ENCODE measurements around the gene SPATC1L.
"Not testable (repeated sequence)": the region's sequence is repeated elsewhere in the genome, so short reads cannot be mapped to it uniquely, and the experiment has no call there.

SPATC1L gene

DNA sequence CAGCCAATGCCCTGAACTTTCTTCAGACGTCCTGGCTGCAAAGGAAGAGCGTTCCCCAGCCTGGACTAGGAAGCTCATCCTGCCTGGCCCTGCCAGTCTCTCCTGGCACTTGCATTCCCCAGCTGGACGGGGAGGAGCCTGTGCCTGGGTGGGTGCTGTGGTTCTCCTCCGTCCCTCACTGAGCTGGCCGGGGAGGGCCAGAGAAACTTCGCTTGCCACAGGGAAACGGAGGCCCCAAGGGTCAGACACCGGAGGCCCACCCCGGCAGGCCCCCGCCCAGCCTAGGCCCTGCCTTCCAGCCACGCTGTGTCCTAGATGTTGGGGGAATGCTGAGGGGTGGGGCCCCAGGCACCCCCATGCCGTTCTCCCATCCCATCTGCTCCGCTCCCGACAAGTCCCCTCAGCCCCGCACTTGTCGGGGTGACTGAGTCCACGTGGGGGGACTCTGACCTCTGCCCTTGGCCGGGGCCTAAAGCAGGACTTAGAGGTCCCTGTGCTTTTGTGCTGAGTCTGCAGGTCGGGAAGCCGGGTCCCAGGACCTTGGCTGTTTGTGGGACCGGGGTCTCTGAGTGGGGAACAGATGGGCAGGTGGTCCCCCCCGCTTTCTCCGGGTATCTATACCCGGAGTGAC is 33.7 kb downstream of the SPATC1L start:
- DNase-seq (ENCODE audit: low spot score) = no peak

GRCh38 chr21:46150073-46150472 is 34.2 kb downstream of the SPATC1L start:
- no peak for DNase-seq (ENCODE audit: low spot score)

DNA sequence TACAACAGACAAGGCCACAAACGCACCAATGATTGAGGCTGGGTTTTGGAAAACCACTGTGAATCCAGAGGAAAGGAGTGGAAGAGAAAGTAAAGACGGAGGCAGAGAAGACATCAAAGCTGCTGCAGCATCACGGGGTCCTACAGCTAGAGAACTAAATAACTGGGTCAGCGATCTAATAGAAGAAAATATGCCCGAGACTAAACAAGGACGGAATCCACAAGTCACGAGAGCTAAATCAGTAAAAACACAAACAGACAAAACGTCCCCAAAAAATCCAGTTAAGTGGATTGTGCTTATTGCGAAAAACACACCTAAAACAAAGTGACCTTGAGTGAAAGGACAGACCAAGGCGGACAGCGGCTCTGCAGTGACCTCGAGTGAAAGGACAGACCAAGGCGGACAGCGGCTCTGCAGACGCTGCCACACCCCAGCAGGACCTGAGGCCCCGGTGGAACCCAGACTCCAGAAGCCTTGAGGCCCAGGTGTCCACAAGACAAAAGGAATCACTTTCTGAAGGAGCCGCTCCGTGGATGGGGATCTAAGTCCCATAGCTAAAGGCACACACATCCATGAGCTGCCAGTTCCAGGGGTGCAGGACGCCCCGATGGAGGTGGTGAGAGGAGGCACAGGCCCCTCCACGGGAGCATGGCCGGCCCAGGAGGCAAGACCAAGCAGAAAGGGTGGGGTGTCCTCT is 34.9 kb downstream of the SPATC1L start:
- DNase-seq (ENCODE audit: low spot score) = no peak

DNA sequence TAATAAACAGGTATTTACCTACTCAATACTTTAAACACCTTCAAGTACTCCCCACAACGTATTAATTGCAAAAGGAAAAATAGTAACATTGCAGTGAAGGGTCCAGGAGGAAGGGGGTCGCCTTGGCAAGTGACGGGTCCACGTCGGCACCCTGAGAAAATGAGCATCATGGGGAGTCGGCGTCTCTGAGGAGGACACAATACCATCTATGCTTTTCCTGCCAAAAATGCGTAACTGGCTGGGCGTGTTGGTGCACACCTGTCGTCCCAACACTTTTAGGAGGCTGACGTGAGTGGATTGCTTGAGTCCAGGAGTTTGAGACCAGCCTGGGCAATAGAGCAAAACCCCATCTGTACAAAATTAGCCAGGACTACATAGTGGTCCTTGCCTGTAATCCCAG is 36.2 kb downstream of the SPATC1L start:
- DNase-seq (ENCODE audit: low spot score) = no peak

DNA sequence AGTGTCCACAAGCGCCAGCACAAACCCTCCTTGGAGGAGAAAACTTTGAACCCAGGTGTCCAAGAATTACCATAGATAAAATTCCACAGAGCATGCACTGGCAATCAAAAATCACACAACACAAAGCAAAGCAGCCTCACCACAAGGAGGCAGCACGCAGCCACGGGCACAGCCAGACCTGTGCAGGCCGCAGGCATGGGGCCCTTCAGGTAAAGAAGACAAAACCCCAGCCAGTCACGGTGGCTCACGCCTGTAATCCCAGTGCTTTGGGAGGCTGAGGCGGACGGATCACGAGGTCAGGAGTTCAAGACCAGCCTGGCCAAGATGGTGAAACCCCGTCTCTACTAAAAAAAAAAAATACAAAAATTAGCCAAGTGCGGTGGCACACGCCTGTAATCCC is 36.8 kb downstream of the SPATC1L start:
- peak; percentile 83 for DNase-seq (ENCODE audit: low spot score)

DNA sequence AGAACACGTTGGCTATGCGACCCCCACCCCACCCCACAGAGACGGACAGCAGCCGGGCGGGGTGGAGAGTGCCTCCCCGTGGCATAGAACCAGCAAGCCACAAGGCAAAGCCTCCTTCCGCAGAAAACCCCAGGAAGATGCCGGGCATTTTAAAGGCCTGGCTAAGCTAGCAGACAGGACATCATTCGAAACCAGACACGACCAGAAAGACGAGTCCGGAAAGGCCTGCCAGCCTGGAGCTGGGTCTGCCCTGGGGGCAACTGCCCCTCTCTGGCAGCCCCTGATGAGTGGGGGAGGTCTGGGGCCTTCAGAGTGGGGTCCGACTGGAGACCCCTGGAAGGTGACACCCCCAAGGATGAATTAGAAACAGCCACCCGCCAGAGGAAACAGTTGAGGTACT is 37.4 kb downstream of the SPATC1L start:
- no peak for DNase-seq (ENCODE audit: low spot score)

DNA sequence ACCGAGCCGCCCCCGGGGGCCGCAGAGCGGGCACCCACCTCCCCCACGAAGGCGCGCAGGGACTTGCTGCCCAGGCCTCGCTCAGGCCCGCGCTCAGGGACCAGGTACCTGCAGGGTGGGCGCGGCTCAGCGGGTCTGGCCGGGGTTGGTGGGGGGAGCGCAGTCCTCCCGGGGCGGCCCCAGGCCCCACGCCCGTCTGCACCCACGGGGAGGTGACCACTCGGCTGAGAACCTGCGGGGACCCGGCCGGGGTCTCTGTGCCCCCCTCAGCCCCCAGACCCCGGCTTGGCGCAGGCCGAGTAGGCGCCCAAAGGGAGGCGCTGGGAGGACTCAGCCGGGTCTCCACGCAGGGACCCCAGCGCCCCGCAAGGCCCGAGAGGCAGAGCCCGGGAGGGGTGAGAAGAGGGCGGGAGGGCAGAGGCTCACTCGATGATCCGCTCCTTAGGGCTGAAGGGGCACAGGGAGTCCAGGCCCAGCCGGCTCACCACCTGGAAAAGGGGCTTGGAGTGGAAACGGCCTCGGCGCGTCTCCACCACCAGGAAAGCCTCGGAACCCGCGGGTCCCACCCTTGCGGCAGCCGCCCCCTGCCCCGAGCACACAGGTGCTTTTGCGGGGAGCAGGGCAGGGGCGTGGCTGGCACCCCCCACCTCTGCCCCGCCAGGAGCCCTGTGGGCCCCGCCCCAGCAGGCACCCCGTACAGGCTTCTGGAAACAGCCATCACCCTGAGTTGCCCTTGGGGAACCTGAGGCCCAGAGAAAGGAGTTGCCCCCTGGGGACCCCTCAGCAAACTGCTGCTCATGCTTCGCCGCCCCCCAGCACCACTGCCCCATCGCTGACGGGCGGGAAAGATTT is 38.2 kb downstream of the SPATC1L start:
- no peak for DNase-seq (ENCODE audit: low spot score)

GRCh38 chr21:46145159-46145839 is 39.0 kb downstream of the SPATC1L start:
- no peak for DNase-seq (ENCODE audit: low spot score)

DNA sequence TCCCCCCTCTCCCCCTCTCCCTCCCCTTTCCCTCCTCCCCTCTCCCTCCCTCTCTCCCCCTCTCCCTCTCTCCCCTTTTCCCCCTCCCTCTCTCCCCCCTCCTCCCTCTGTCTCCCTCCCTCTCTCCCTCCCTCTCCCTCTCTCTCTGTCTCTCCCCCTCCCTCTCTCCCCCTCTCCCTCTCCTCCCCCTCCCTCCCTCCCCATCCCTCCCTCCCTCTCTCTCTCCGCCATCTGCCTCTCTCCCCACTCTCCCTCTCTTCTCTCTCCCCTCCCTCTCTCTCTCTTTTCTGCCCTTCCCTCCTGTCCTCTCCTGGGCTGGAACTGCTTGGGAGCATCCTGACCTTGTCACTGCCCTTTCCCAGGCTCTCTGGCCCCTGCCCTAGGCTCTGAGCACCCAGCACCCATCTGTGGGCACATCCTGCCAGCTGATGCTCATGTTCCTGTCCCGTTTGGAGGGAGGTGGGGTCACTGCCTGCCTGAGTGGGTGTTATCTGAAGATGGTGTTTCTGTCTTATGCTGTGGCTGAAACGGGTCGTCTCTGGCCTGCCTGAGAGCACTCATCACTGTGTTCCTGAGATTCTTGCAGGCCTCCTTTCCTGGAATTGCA is 39.7 kb downstream of the SPATC1L start:
- DNase-seq (ENCODE audit: low spot score) = no peak

DNA sequence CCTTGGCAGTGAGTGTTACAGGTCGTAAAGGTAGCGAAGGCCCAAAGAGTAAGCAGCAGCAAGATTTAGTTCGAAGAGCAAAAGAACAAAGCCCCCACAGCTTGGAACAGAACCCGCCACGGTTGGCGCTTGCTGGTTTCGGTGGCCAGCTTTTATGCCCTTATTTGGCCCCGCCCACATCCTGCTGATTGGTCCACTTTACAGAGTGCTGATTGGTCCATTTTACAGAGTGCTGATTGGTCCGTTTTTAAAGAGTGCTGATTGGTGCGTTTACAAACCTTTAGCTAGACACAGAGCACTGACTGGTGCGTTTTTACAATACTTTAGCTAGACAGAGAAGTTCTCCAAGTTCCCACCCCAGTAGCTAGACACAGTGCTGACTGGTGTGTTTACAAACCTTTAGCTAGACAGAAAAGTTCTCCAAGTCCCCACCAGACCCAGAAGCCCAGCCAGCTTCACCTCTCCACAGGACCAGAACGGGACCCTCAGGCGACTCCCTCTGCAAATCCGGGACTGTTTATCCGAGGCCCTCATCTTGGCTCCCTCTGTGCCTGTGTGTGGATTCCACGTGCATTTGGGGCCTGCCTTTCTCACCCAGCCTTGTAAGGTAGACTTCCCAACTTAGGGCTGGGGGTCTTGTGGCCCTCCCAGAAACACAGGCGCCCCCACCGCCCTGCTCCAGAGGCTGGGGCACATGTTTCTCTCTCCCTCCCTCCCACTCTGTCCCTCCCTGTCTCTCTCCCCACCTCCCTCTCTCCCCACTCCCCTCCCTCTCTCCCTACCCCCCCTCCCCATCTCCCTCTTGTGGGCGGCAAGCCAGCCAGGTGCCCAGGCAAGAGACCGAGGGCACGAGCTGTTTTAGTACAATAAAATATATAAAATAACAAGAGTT is 41.4 kb downstream of the SPATC1L start:
- no peak for DNase-seq (ENCODE audit: low spot score)

- no peak for DNase-seq (ENCODE audit: low spot score)
These were observed 42.3 kb downstream of the SPATC1L start for GRCh38 chr21:46141767-46142581.

- not testable (repeated sequence) for DNase-seq (ENCODE audit: low spot score)
These were observed 43.8 kb downstream of the SPATC1L start for GRCh38 chr21:46140352-46141003.

- no peak for DNase-seq (ENCODE audit: low spot score)
These were observed 44.6 kb downstream of the SPATC1L start for GRCh38 chr21:46139686-46140085.

DNA sequence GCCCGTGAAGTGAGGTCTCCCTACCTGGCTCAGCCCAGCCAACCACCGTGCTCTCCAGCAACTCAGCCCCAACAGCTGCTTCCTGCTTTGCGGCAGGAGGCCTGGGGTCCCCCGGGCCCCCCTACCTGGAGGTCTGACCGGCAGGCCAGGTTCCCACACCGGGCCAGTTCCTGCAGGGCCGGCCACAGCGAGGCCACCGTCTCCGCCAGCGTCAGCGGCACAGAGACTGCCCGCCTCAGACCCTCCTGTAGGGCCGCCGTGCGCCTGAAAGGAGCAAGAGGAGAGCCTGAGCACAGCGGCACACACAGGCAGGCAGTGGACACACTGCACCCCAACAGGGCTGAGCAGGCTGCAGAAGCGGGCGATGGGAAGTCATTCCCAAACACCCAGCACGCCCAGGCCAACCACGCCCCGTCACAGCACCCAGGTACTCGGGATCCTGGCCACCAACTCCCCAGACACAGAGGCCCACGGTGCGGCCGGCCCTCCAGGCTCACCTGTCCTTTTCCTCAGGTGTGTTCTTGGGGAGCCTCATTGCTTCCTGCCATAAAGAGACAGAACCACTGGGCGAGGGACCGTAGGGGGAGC is 45.8 kb downstream of the SPATC1L start:
- no peak for DNase-seq (ENCODE audit: low spot score)

DNA sequence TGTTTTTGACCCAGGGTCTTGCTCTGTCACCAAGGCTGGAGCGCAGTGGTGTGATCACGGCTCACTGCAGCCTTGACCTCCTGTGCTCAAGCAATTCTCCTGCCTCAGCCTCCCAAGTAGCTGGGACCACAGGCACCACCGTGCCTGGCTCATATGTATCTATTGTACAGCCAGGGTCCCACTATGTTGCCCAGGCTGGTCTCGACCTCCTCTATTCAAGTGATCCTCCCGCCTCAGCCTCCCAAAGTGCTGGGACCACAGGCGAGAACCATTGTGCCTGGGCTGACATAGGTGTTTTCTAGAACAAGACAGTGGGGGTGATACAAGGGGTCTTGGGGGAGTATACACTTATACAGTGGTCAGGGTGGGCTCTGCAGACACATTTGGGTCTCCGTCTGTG is 46.4 kb downstream of the SPATC1L start:
- DNase-seq (ENCODE audit: low spot score) = no peak

DNA sequence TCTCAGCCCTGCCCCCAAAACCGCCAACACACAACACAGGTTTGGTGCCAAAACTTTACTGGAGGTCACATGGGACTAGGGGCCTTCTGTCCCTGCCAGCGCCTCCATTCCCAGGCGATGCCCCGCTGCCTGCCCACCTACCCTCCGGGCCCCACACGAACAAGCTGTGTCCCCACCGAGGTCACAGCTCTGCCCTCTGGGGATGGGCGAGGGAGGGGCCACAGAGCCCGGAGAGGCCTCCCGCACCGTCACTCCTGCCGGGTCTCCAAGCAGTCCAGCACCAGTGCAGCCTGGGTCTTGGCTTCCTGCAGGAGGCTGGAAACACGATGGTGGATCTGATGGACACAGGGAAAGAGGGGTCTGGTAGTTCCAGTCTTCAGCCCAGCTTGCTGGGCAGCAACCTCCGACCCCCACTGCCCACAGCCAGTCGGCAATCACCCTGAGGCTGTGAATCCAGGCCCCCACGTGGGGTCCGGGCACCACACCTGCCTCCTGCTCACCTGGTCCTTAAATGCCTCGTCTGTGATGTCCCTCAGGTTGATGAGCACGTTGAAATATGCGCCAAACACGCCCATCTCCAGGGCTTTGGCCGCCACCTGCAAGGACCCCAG is 47.4 kb downstream of the SPATC1L start:
- no peak for DNase-seq (ENCODE audit: low spot score)

GRCh38 chr21:46135782-46136395 is 48.4 kb downstream of the SPATC1L start:
- no peak for DNase-seq (ENCODE audit: low spot score)
